Dermis blood vessel endothelial cell (primary cell): ENCODE results near the gene INPP4B. TPM values are rescaled to one million over a fixed set of nuclear protein-coding genes. Genes with fewer than 3 reads are reported as not detected.

Source experiments
- DNase-seq: peaks from one replicate; pipeline ENCODE4 v3.0.0; 2010
- total RNA-seq: library from RNA; depleted of rRNA; stranded (reverse); fragments of >200 nt; gene quantifications from 2 replicates; pipeline ENCODE4 v1.2.3, GENCODE V29; 2014

The INPP4B gene
- total RNA-seq, 1 donor from 2014 or later = 20.9 TPM

DNA sequence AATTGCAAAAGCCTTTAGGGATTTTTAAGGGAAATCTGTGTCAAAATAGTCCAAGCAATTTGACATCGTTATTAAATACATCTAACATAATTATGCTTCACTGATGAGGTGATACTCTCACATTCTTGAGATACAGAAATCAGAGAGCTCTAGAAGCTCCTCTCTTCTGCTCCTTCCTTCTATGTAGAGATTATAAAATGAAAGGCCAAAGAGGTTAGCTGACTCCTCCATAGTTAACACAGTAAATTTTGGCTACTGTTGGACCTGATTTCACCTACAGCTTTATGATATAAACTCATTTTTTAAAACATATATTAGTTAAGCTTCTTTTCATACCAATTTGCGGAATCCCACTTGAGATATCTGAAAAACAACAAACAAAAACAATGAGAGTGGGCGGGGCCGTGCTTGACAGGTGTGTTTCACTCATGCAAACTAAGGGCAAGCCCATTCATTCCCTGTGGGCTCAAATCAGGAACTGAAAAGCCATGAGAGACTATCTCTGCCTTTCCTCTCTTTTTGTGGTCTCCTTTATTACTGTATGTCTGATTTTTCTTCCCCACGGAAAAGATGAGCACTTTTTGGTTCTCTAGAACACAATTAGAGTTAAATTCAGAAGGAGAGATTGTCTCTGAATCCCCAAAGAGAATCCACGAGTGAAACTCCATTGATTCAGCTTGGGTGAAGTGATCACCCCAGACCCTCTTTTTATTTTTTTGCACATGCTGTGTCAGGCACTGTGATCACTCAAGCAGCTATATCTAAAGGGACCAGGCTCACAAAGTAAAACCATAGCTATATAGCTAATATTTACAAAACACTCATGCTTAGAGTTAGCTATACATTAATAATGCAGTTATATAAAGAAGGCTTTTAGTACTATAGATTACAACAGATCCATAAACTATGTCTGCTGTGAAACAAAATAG is 643.4 kb downstream of the INPP4B start:
- no peak for DNase-seq

- peak; percentile 22 for DNase-seq
Observed at GRCh38 chr4:142201041-142201440, 645.1 kb downstream of the INPP4B start.

GRCh38 chr4:142194905-142195304 is 651.2 kb downstream of the INPP4B start:
- DNase-seq = no peak

GRCh38 chr4:142191901-142192300 is 654.2 kb downstream of the INPP4B start:
- DNase-seq = no peak

DNA sequence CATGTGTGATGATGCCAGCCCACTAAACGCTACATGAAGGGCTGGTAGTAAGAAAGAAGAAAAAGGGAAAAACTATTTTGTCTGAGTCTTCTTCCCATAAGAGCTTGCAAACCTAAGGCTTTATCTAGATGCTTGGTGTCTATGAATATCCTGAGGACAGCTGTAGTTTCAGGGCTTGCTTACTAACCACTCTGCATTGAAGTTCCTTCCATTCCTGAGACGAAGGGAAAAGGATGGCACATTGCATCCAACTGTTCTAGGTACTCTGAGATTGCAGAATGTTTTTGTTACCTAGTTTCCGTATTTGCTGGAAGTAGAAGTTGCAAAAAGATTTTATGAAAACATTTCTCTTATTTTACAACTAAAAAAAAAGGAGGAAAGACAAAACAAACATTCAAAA is 665.1 kb downstream of the INPP4B start:
- DNase-seq = no peak

GRCh38 chr4:142169216-142169615 is 676.9 kb downstream of the INPP4B start:
- DNase-seq = no peak

- no peak for DNase-seq
Observed at GRCh38 chr4:142168181-142168580, 677.9 kb downstream of the INPP4B start.

GRCh38 chr4:142164767-142165500 is 681.2 kb downstream of the INPP4B start:
- DNase-seq = no peak

DNA sequence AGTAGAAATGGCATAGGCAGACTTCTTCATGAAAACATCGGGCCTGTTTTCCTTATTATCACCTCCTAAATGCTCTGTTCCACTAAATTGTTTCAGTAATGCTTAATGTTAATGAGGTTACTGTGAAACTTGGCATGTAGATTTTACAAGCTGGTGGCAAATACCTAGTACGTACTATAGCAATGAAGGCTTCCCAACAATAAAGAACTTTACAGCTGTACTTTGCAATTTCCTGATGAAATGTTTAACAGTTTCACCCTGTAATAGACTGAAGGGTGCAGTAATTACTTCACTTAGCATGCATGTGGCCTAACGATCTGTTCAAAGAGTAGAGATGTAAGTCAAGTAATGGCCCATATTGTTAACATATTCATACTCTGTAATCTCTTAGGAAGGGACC is 685.0 kb downstream of the INPP4B start:
- DNase-seq = no peak

DNA sequence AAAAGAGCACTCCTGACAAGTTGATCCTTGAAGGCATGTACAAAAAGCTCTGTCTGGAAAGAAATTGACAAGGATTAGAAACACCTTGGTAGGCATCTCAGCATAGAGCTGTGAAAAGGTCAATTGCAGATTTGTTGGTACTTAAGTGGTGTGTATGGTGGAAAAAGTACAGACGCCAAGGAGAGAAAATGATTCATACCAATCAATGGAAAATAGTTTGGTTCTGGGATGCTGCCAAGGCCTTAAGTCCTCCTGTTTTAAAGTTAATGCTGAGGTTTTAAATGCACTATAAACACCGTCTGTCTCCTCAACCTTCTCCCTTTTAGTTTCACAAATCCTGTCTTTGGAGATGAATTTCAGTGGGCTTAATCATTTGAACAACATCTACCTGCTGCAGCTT is 685.6 kb downstream of the INPP4B start:
- DNase-seq = peak; percentile 11

- no peak for DNase-seq
Observed at GRCh38 chr4:142158980-142159379, 687.1 kb downstream of the INPP4B start.

GRCh38 chr4:142156256-142156655 is 689.8 kb downstream of the INPP4B start:
- DNase-seq = no peak

DNA sequence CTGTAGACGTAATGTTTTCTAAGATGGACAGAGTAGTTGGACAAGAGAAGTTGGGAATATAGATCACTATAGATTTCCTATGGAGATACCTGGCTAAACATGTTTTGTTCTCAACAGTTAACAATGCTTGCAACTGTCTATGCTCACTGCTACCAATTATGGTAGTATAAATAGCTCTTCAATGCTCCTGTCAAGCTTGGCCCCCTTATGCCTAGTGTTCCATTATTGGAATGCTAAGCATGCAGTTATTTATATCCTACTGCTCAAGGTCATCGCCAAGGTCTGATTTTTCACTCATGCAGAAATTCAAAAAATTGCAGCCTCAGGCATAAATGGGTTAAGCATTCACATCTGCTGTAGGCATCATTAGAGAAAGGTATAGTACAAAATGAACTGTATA is 690.8 kb downstream of the INPP4B start:
- no peak for DNase-seq

DNA sequence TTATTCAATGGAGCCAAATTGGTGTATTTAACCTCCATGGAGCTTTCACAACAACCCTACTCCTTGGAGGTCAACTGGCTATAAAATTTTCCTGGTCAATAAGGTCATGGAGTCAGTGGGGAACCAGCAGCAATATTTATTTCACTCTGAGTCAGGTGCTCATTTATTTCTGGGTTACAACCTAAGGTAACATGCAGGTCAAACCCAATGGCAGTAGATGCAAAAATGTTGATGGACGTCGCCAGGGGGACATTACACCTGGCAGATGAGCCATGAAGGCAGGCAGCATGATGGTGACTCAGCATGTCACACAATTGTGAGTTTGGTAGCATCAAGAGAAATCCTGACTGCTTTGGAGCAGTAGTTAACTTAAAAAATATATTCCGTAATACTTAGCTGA is 695.6 kb downstream of the INPP4B start:
- no peak for DNase-seq

GRCh38 chr4:142144813-142145212 is 701.3 kb downstream of the INPP4B start:
- no peak for DNase-seq

DNA sequence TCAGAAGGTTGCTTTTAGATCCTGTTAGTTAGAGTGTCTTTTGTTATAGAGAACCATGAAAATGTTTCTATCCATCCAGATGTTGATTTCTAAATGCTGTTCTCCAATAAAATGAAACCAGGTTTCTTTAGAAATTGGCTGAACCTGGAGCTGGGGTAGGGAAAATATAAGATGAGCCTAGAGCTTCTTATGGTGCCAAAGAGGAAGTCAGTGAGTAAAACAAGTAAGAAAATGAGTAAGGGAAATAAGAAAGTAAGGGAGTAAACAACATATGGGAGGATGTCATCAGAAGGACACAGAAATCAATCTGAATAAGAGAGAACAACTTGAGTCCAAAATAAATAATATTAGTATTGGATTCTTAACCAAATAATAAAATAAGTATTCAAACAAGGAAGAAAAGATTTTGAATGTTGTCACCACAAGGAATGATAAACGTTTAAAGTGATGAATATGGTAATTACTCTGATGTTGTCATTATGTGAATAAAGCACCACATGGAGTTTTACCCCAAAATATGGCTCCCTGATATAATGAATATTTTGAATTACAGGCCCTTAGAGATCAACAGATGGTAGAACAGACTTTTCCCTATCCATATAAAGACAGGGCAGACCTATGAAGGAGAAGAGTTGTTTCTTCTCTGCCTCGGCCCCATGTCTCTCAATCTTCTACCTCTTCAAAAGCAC is 703.6 kb downstream of the INPP4B start:
- DNase-seq = no peak

DNA sequence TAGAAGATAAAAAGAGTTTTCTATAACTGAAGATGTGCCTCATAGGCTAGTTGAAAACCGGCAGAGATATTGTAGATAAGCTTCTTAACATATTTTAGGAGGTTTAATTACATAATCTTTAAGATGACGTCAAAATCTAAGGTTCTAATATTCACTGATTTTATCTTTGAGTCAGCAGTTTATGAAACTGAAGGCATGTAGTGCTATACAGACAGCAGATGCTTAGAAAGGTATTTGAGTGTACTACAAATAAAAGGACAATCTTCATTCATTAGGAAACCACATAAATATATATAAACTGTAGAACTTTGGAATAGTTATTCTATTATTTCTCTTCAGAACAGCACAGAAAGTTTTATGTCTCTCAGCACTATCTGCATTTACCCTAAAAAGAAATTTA is 704.9 kb downstream of the INPP4B start:
- no peak for DNase-seq

- no peak for DNase-seq
Observed at GRCh38 chr4:142130666-142131065, 715.4 kb downstream of the INPP4B start.

GRCh38 chr4:142129931-142130330 is 716.2 kb downstream of the INPP4B start:
- no peak for DNase-seq

GRCh38 chr4:142129473-142129872 is 716.6 kb downstream of the INPP4B start:
- DNase-seq = peak; percentile 70

GRCh38 chr4:142128529-142128928 is 717.6 kb downstream of the INPP4B start:
- DNase-seq = peak; percentile 94

- peak; percentile 91 for DNase-seq
Observed at GRCh38 chr4:142126890-142127497, 719.1 kb downstream of the INPP4B start.

GRCh38 chr4:142124874-142125273 is 721.2 kb downstream of the INPP4B start:
- DNase-seq = no peak
